NCI-H345 treated with DMSO at 0.1 percent for 48 hours (cell line): ENCODE results near the gene LAMB3.

Experiments
- DNase-seq: peaks from one replicate; lab custom pipeline; 2025; ENCODE audit not compliant: unreplicated experiment; lab: John Stamatoyannopoulos, UW

LAMB3 gene

DNA sequence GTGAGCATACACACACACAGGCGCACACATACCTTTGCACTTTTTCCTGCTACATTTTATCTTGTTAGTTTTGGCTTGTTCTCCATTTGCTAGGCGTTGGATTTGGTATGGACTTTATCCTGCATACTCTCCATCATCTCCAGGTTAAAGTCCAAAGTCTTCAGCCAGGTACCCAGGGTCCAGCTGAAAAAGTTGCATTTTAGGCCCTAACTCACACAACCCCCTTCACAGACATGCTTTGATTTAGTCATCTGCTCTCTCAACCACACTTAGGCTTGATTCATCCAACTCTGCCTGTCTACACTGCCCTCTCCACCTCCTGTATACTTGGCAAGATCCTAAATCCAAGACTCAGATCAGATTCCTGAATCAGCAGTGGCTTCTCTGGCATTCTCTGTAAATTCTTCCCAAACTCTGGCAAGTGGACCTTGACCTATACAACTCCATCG lies 10.7 kb upstream of the LAMB3 start:
- no peak for DNase-seq

DNA sequence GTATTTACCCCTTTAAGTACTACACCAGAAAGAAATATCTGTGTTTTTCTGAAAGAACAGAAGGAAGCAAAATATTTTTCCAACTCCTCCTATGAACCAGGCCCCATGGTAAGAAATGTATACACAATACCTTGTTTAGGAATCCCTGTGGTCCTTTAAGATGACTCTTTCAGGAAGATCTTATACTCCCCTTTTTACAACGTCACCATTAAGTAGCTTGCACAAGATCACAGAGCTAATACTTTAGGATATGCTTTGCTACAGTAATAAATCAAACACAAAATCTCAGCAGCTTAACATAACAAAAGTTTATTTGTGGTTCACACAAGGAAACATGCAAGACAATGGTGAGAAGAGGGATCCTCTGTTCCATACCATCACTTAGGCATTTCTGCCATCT lies 8.8 kb upstream of the LAMB3 start:
- no peak for DNase-seq

DNA sequence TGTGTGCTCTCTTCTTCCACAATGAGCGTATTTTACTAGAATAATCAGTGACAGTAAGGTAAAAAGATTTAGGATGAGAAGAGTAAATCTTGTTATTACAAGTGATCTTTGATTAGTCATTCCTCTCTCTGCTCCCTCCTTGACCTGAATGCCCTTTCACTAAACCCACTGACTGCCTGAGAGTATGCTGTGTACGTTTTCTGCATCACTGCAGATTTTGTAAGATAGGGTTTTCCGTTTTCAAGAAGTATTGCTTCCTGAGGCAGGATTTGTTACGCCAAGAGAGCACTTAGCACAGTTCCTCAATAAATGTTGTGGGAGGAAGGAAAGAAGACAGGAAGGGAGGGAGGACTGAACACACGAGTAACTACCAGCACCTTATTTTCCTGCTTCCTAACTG lies 7.7 kb upstream of the LAMB3 start:
- DNase-seq: no peak

DNA sequence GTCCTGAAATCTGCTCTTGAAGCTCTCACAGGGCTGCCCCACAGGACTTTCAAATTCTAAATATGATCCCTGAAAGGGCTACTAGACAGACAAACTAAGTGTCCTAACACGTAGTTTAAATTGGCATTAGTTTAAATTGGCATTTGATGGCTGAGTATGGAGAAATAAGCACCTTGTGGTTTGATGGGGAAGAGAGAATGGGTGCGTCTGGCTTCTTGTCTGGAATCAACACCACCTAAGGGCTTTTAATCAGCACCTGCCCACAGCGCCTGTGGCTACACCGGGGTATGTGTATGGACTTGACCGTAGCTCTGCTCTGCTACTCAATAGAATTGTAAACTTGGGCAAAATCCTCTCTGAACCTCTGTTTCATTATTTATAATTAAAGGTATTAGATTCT lies 5.7 kb upstream of the LAMB3 start:
- DNase-seq: no peak

DNA sequence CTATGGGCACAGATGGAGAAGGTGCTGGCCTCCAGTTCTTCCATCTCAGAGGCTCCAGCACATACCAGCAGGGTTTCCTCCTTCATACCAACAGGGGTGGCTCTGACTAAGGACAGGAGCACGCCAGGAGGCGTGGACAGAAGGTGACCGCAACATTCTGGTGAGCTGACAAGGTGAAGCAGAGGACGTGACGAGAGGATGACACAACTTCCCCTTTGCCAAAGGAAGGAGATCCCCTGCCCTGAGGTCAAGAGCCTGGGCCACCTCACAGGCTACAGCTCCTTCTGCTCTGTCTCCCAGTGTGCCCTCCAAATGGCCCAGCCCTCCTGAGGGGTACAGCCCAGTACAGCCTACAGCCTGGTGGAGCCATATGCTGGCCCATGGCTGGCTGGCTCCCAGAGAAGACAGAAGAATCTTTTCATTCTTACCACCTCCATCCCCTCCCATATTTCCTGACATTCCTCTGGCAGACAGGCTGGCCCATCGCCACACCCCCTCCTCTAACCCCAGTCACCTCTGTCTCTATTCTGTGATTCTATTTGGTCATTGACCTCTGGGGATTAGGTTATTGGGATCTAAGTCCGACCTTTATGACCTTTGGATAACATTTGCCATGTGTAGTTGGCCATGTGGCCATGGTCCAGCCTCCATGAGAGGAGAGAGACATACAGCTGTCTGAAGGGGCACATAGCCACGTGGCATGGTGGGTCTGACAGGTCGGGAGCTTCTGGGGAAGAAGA lies 5.1 kb upstream of the LAMB3 start:
- DNase-seq: no peak

DNA sequence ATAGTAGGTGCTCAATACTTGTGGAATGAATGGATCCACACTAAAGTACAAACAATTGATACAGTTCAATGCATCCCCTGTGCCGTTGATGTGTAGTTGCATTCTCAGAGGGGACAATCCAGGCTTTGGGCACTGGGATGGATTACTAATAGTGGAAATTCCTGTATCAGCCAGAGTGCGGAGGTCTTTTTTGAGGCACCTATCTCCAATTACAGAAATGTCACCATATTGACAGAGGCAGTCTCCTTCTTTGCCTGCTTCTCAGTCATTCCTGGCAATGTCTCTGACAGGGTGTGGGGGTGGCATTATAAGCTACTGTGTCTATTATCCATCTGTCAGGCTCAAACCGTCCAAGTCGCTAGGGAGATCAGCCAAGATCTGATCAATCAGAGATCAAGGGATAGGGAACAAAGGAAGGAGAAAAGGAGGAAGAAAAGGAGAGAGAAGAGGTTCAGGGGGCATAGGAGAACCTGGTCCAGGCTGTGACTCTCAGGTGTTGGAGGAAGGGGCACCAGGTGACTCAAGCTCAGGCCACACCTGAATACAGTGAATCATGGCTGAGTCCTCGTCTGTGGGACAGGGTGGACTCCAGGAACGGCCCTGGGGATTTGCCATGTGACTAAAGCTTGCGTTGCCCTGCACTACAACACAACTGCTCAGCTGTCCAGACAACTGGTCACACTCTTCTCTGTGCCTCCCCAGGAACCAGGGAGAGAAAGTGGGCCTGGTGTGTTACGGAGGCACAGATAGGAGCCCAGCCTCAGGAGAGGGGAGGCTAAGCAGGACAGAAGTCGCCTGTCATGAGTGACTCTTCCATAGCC lies 3.4 kb upstream of the LAMB3 start:
- no peak for DNase-seq

DNA sequence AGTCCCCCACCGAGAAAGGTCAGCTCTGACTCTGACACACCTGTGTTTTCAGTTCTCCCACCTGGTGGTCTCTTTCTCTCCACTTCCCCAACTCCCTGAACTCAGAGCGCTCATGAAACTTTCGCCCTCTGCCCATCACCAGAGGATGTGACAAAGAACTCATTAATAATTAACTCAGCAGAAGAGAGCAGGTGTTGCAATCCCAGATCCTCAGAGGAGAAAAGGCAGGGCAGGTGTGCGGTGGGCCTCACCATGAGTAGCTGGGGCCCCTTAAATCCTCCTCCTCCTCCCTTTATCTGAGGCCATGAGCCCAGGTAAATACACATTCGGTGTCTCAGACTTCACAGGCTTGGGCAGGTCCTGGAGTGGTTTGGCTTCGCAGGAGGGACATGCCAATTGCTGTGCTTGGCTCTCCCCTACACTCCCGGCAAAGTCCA lies 1.7 kb upstream of the LAMB3 start:
- no peak for DNase-seq

DNA sequence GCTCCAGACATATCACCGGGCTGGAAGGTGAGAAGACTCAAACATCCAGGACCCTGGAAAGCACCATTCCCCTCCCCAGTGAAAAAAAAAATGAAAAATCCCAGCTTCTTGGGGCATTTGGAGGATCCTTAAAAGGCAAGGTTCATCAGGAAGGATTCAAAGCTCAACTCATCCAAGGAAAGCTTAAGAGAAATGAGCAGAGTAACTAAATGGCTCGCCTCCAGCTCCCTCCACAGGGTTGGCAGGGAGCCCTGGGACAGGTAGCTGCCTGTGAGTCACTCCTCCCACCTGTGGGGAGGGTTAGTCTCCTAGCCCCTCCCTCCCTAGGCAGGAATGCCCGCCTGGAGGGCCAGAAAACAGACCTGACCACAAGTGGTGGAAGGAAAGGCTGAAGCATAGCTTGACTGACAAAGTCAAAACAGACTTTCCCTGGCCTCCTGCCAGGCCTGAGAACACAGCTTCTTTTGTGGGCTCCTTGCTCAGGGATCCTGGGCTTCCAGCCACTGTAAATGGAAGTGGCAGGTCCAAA lies 712 bp upstream of the LAMB3 start:
- DNase-seq: no peak

DNA sequence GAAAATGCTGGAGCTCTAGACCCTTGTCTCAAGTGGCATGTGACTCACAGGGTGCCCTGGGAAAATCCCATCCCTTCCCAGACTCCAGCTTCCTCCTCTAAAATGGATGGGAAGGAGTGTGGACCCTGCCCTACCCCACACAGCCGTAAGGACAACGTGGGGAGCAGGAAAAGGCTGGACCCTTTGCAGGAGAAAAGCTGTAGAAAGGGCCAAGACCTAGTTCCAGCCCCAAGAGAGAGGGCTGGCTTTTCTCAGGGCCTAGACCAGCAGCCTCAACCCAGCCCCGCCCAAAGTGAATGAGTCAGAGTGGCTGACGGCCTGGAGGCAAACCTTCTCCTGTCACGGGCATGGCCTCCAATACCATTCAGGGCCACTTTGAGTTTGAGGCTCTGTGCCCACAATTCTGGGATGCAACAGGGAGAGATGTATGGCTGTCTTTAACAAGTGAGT lies 1.1 kb downstream of the LAMB3 start:
- no peak for DNase-seq

DNA sequence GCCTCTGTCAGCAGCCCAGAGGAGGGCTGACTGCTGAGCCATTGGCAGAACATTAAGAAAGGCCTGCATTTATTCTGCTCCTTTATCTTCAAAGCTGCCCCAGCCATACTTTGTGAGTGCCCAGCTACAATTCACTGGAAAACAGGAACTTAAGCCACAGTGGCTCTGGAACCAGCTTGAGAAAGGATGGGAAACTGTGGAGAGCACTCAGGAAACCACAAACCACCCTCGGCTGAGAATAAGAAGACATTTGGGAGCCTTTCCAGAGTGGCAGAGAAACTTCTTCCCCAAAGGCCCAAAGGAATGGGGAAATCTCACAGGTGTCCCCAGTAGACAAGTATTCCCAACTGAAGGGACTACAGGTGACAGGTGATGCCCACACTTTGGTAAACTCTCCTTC lies 1.8 kb downstream of the LAMB3 start:
- no peak for DNase-seq

DNA sequence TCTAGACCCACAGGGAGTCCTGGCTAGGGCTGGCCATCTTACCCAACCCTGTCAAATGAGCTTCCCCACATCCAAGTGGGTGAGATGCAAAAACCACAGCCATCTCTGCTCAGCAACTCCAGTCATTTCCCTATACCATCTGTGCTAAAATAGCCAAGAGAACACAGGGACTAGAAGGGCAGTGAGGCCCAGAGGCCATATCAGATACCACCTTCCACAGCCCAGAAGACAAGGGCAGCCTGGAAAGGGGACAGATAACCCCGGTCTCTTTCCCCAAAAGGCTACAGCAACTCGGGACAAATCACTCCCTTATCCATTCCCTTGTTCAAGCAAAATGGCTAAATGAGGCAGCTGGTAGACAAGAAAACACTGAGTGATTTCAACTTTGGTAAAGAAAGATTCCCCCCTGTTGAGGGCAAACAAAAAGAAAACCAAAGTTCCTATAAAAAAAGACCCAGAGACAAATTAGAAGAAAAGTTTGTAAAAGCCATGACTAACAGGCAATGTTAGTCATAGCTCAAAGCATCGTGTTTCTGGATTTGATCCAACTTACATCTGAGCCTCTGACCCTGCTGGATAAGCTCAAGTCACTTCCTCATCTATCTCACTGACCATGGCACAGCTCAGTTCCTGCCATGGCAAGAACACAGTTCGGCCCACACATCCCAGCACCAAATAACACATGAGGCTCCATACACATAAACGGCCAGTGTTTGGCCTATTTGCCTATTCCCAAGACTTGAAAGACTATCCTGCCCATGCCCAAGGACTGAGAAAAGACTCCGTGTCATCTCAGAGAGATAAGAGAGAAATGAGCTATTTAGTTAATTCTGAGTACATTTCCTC lies 3.1 kb downstream of the LAMB3 start:
- DNase-seq: no peak

DNA sequence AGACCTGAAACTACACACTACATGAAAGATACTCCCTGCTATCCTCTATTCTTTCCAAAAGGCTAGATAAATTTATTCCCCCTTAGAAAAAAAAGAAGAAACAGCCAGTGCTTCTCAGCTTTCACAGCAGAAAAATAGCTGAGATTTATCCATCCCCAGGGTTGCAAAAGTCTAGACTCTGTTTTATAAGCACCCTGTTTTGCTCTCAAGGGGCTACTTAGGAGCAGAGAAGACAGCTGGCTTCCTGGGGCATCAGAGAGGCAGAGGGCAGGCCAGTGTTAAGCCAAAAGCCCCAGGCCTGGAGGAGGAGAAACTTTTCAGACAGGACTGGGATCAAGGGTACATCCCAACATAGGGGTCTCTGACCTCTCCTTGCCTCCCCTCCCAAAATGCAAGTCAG lies 3.9 kb downstream of the LAMB3 start:
- DNase-seq: no peak

DNA sequence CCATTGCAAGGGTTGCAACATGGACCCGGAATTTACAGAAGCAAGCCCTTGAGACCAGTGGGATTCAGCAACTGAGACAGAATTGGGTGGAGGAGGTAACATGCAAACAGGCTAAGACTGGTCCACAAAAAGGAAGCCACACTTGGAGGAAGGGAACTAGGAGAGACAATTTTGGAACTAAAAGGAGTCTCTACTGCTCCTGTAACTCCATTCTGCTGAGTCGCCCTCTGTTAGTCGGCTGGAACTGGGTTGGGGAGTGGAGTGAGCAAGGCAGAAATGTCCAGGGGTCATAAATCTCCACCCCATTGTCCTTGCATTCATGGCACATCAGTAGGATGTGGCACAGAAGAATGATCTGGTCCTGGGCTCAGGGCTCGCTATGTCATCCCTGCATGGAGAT lies 5.1 kb downstream of the LAMB3 start:
- DNase-seq: no peak

DNA sequence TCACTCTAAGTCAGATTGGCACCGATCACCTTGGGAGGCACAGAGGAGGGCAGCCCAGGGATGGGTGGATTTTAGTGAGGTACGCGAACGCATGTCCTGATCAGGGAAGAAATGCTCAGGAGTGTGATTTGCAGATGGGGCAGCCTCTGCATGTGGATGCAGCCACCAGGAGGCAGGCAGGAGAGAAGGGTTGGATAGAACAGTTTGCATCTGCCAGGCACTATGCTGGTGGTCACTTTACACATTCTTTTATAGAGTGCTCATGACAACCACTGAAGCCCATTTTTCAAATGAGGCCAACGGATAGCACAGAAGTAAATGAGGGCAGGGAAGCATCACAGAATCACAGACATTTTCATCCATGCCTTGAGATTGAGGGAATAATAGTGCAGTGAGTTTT lies 5.7 kb downstream of the LAMB3 start:
- no peak for DNase-seq

DNA sequence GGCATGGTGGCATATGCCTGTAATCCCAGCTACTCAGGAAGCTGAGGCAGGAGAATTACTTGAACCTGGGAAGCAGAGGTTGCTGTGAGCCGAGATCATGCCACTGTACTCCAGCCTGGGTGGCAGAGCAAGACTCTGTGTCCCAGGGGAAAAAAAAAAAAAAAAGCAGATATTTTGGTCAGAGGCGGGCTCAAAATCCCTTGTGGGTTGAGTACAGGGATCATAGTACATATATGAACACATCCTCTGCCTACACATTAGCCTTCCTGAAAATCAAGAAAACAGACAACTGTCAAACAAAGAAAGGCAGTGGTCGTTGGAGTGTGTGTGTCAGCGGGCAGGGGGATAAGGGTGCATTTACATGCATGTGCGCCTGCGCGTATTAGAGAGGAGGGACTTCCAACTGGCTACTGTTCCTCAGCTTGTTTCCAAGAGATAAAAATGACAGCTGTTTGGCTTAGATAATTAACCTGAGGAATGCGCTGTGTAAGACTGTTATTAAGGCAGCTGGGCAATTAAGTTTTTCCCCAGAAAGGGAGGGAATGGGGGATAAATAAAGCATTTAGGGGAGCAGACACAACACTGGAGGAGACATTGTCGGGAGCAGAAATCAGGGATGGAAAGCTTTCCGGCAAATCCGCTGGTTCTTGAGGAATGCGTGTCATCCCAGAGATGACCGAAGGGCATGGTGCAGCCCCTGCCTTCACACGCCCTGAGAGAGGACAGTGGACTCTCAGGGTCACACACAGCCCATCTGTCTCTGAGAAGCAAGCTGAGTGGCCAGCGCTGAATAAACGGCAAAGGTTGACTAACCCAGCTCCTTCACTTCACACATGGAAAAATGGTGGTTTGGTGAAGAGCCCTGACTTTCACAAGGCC lies 6.4 kb downstream of the LAMB3 start:
- DNase-seq: no peak

DNA sequence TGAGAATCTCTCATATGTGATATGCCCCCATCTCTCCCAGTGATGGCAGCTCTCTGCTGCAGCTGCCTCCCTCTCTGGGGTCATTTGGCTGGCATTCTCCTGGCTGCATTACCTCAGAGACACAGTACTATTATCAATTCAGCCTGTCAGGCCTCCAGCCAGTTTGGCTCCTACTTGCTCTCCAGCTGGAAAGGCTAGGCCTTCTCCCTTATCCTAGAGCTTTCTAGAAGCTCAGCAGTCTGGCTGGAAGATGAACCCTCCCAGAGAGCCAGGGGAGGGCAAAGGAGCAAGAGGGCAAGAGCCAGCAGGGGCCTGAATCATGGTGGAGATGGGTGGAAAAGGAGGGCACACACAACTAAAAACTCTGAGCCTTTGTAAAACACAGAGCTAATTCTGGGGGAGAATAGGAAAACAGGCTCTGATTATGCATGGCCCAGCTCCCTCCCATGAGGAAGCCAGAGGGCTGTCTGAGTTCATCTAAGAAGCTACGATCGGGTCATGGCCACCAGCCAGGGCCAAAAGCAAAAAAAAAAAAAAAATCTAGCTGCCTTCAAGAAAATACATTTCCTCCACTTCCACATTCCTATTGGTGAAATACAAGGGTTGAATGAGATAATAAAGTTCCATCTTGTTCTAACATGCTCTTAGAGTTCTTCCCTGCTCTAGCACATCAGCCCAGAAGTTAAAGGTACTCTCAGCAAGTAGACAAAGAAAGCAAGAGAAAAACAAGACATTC lies 8.8 kb downstream of the LAMB3 start:
- DNase-seq: no peak

DNA sequence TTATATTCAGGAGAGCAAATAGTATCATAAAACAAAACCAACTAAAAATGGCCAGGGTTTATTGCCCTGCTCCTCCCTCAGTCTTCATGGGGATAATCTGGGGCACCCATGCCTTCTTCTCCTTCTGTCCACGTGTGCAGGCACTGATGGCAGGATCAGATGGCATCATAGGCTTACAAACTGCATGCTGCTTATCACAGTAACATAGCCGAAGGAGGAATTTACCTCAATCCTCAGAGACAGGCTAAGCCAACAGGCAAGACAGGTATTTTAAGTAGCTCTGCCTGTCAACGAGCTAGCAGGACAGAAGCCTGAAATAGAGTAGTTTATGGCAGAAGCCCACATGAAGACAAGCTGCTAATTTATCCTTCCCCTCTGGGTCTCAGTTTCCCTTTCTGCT lies 9.4 kb downstream of the LAMB3 start:
- DNase-seq: no peak

DNA sequence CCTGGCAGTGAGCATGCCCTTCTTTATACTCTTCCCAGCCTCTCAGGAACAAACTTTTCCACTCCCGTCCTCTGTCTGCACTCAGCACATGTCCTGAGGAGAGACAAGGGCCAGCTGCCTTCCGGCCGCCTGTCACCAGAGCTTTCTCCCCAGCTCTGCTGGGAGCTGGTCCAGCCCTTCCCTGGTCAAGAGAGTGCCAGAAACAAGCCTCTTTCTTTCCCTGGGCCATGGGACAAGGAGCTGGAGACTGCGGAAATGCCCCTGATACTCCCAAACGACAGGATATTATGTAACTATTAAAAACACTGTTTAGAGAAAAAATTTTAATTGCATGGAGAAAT lies 10.4 kb downstream of the LAMB3 start:
- no peak for DNase-seq

DNA sequence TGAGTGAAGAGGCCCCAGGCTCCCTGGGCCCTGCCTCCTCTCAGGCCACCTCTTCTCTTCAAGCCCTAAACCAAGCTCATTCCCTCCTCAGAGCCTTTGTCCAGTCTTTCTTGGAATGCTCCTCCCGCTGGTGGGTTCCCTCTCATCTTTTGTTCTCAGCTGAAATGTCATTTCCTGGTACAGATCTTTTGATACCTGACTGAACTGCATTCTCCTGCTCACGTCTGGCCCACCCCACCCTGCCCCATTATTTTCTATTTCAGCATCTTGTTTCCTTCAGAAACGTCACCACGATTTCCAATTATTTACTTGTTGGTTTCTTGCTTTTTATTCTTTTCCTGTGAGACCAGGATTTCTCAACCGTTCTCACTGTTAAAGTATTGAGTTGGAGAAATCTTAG lies 16.4 kb downstream of the LAMB3 start:
- no peak for DNase-seq
